Large intestine (tissue), 12 donors: ENCODE data around the gene ABCF3. TPM values are rescaled to one million over a fixed set of nuclear protein-coding genes. Genes with fewer than 3 reads are reported as not detected.

ENCODE experiments used
- DNase-seq, 2 donors: peaks; one replicate each; pipeline versions ENCODE4 v3.0.0 to v3.0.0-alpha.2; 2013
- H3K27ac ChIP-seq: one replicate; pipeline ENCODE4 v1.5.1; 2013; ENCODE audit warnings: low read length
- H3K27me3 ChIP-seq: 2 replicates; pipeline ENCODE4 v1.6.1; 2013; ENCODE audit warnings: low read length; ENCODE audit not compliant: control insufficient read depth, insufficient read depth
- H3K36me3 ChIP-seq: 2 replicates; pipeline ENCODE4 v1.6.1; 2013; ENCODE audit warnings: low read length; ENCODE audit not compliant: control insufficient read depth, insufficient read depth
- H3K4me1 ChIP-seq: one replicate; pipeline ENCODE4 v1.6.1; 2013; ENCODE audit warnings: low read length; ENCODE audit not compliant: control insufficient read depth, insufficient read depth
- H3K4me3 ChIP-seq: one replicate; pipeline ENCODE4 v1.5.1; 2013; ENCODE audit warnings: low read length
- H3K9me3 ChIP-seq: one replicate; pipeline ENCODE4 v1.6.1; 2013; ENCODE audit warnings: mild to moderate bottlenecking, low read depth, low read length, moderate library complexity; ENCODE audit not compliant: control insufficient read depth
- WGBS: methylation state at CpG from one replicate; pipeline ENCODE4 v1.1.5; 2013; ENCODE audit warnings: low lambda C conversion rate; ENCODE audit not compliant: insufficient coverage; 5-methylcytosine and 5-hydroxymethylcytosine counted together
- long read RNA-seq, 11 donors: transcript quantifications; one replicate each; lab custom pipeline, GENCODE V29; 2026
- polyA plus RNA-seq: library from polyadenylated mRNA; unstranded; fragments of 120-200 nt; gene quantifications from one replicate; pipeline ENCODE4 v1.2.1, GENCODE V29; 2013

The ABCF3 gene
- polyA plus RNA-seq = 72.3 TPM
- long read RNA-seq, donor 1, partial matches to known transcripts = 8 of 10 reads
- long read RNA-seq, donor 1, other reads (novel, unspliced or antisense) = 0 of 10 reads
- long read RNA-seq, donor 2, transcript ABCF3-203 (21 exons, 2,624 nt) = major isoform, 8 of 23 reads
- long read RNA-seq, donor 2, partial matches to known transcripts = 12 of 23 reads
- long read RNA-seq, donor 2, other reads (novel, unspliced or antisense) = 0 of 23 reads
- long read RNA-seq, donor 3 = 0 reads
- long read RNA-seq, donor 4, partial matches to known transcripts = 0 of 1 reads
- long read RNA-seq, donor 4, other reads (novel, unspliced or antisense) = 0 of 1 reads
- long read RNA-seq, donor 5, partial matches to known transcripts = 6 of 9 reads
- long read RNA-seq, donor 5, other reads (novel, unspliced or antisense) = 0 of 9 reads
- long read RNA-seq, donor 6, transcript ABCF3-203 (21 exons, 2,624 nt) = major isoform, 12 of 20 reads
- long read RNA-seq, donor 6, partial matches to known transcripts = 5 of 20 reads
- long read RNA-seq, donor 6, other reads (novel, unspliced or antisense) = 0 of 20 reads
- long read RNA-seq, donor 7, partial matches to known transcripts = 7 of 7 reads
- long read RNA-seq, donor 7, other reads (novel, unspliced or antisense) = 0 of 7 reads
- long read RNA-seq, donor 8, transcript ABCF3-203 (21 exons, 2,624 nt) = major isoform, 7 of 41 reads
- long read RNA-seq, donor 8, partial matches to known transcripts = 31 of 41 reads
- long read RNA-seq, donor 8, other reads (novel, unspliced or antisense) = 0 of 41 reads
- long read RNA-seq, donor 9, transcript ABCF3-203 (21 exons, 2,624 nt) = major isoform, 6 of 22 reads
- long read RNA-seq, donor 9, partial matches to known transcripts = 10 of 22 reads
- long read RNA-seq, donor 9, other reads (novel, unspliced or antisense) = 0 of 22 reads
- long read RNA-seq, donor 10, partial matches to known transcripts = 15 of 19 reads
- long read RNA-seq, donor 10, other reads (novel, unspliced or antisense) = 0 of 19 reads
- long read RNA-seq, donor 11, partial matches to known transcripts = 0 of 4 reads
- long read RNA-seq, donor 11, other reads (novel, unspliced or antisense) = 0 of 4 reads

DNA sequence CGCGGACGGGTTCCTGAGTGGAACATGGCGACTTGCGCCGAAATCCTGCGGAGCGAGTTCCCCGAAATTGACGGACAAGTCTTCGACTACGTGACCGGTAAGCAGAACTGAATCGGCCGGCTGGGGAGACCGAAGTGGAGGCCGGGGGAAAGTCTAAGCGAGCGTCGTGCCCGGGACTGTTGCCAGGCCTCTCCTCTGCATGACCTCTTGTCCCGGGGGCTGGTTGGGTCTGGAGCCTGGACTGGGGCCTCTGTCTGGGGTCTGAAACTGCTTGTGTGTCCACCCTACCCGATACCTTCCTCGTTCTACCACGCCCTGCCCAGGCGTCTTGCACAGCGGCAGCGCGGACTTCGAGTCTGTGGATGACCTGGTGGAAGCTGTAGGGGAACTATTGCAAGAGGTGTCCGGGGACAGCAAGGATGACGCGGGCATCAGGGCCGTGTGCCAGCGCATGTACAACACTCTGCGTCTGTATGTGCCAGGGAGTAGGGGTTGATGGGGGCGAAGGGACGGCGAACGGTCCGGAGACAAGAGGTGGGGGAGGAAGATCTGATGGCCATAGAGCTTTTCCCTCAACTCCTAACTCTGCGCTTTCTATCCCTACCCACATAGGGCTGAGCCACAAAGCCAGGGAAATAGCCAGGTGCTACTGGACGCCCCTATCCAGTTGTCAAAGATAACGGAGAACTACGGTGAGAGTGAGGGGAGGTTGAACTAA lies at the start of gene ABCF3:
ABCF3 (plus strand) TSS at position 16 of the 718 bp plus-strand sequence; CDS start at position 25, 9 bp downstream.
- Histone ChIP-seq H3K27me3 (no peaks in the 10 kb centered on the region), H3K4me1 (peaks cover 14% of the 10 kb centered on the region), H3K27ac (peak within 1 kb of the TSS; percentile 91), H3K9me3 (no peaks in the 10 kb centered on the region), H3K36me3 (peaks cover 70% of the 10 kb centered on the region), H3K4me3 (peak within 1 kb of the TSS; percentile 94)
- peak in 1 of 2 donors; percentile 74 for DNase-seq
- no CpG with 5 or more reads among the region's 45 CpGs for WGBS

GRCh38 chr3:184140436-184140835 lies 45.6 kb upstream of the ABCF3 start:
- WGBS = no CpG with 5 or more reads among the region's 10 CpGs
- H3K27ac ChIP-seq = no peak overlapping the region
- no peaks in the 10 kb centered on the region for H3K9me3 ChIP-seq
- no peak for DNase-seq
- peaks cover 21% of the 10 kb centered on the region for H3K4me1 ChIP-seq
- no peaks in the 10 kb centered on the region for H3K27me3 ChIP-seq
- no peak overlapping the region for H3K4me3 ChIP-seq
- H3K36me3 ChIP-seq = peaks cover 60% of the 10 kb centered on the region

DNA sequence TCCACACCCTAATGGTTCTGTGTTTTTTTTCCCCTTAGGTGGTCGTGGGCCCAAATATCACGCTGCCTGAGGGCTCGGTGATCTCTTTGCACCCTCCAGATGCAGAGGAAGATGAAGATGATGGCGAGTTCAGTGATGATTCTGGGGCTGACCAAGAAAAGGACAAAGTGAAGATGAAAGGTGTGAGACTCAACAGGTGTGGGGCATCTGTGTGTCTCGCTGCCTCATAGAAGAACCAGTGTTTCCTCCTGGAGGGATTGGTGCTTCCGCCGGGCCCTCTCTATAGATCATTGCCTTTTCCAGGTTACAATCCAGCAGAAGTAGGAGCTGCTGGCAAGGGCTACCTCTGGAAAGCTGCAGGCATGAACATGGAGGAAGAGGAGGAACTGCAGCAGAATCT lies 43.8 kb upstream of the ABCF3 start:
- peaks cover 60% of the 10 kb centered on the region for H3K36me3 ChIP-seq
- no peak for DNase-seq
- H3K9me3 ChIP-seq = no peaks in the 10 kb centered on the region
- peaks cover 23% of the 10 kb centered on the region for H3K4me1 ChIP-seq
- H3K27ac ChIP-seq = no peak overlapping the region
- no peaks in the 10 kb centered on the region for H3K27me3 ChIP-seq
- 100% methylated on average over 1 of the region's 7 CpGs for WGBS
- no peak overlapping the region for H3K4me3 ChIP-seq

DNA sequence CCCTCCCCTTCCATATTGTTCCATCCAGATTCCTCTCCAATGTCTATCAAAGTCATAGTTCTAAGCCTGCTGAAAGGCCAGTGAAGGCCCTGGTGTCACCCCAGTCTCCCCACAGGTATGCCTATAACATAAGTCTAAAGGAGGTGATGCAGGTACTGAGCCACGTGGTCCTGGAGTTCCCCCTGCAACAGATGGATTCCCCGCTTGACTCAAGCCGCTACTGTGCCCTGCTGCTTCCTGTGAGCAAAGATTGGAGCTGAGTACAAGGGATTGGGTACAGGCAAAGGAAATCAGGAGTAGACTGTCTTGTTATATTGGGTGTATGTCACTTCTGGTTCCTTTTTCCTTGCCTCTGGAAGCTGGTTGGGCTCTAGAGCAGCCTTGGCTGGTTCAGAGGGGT lies 42.7 kb upstream of the ABCF3 start:
- Histone ChIP-seq H3K9me3 (no peaks in the 10 kb centered on the region), H3K4me3 (no peak overlapping the region), H3K36me3 (peaks cover 51% of the 10 kb centered on the region), H3K27ac (no peak overlapping the region), H3K27me3 (no peaks in the 10 kb centered on the region), H3K4me1 (peaks cover 29% of the 10 kb centered on the region)
- WGBS = no CpG with 5 or more reads among the region's 3 CpGs
- DNase-seq = no peak

DNA sequence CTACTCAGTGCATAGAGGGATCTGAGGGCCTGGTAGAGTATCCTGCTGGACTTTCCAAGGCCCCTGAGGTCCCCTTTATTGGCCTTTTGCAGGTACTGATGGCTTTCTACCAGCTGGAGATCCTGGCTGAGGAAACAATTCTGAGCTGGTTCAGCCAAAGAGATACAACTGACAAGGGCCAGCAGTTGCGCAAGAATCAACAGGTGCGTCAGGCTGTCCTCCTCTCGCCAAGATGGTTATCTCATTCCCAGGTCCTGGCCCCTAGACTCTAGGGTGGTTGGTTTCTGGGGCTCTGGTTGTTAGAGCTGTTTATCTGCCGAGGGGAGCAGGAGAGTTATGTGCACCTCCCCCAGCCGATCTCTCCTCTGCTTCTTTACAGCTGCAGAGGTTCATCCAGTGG lies 41.5 kb upstream of the ABCF3 start:
- Histone ChIP-seq H3K4me1 (peaks cover 29% of the 10 kb centered on the region), H3K4me3 (no peak overlapping the region), H3K36me3 (peaks cover 51% of the 10 kb centered on the region), H3K27ac (peak overlapping the region; percentile 90), H3K9me3 (no peaks in the 10 kb centered on the region), H3K27me3 (no peaks in the 10 kb centered on the region)
- no peak for DNase-seq
- WGBS = no CpG with 5 or more reads among the region's 5 CpGs

DNA sequence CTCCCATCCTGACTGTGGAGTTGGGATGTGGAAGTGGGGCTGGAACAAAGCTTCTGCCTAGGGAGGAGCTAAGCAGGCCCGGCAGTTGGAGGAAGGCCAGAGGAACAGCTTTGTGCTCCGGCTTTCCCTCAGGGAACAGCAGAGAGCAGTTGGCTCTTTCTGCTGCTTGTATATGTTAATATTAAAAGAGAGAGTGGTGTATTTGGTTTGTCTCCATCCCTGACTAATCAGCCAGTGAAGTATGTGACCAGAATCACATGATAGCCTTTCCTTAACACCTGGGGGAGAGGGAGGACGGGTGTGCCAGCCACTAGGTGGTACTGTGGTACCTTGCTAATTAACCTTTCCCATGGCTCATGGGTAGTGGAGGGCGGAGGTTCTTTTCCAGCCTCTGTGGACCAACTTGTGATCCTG lies 40.9 kb upstream of the ABCF3 start:
- Histone ChIP-seq H3K36me3 (peaks cover 51% of the 10 kb centered on the region), H3K27ac (peak overlapping the region; percentile 90), H3K4me3 (no peak overlapping the region), H3K27me3 (no peaks in the 10 kb centered on the region), H3K9me3 (no peaks in the 10 kb centered on the region), H3K4me1 (peaks cover 29% of the 10 kb centered on the region)
- DNase-seq = peak; percentile 75 to 84
- WGBS = no CpG with 5 or more reads among the region's 4 CpGs

- H3K9me3 ChIP-seq = no peaks in the 10 kb centered on the region
- H3K4me3 ChIP-seq = no peak overlapping the region
- DNase-seq = peak; percentile 75 to 90
- no CpG with 5 or more reads among the region's 8 CpGs for WGBS
- H3K27me3 ChIP-seq = no peaks in the 10 kb centered on the region
- H3K4me1 ChIP-seq = peaks cover 29% of the 10 kb centered on the region
- peak overlapping the region; percentile 90 for H3K27ac ChIP-seq
- H3K36me3 ChIP-seq = peaks cover 44% of the 10 kb centered on the region
These were observed 40.2 kb upstream of the ABCF3 start for GRCh38 chr3:184145751-184146270.

GRCh38 chr3:184148076-184148475 lies 37.9 kb upstream of the ABCF3 start:
- peaks cover 29% of the 10 kb centered on the region for H3K4me1 ChIP-seq
- no peaks in the 10 kb centered on the region for H3K27me3 ChIP-seq
- no peaks in the 10 kb centered on the region for H3K9me3 ChIP-seq
- no peak overlapping the region for H3K27ac ChIP-seq
- peaks cover 22% of the 10 kb centered on the region for H3K36me3 ChIP-seq
- peak in 1 of 2 donors; percentile 35 for DNase-seq
- H3K4me3 ChIP-seq = no peak overlapping the region
- 24% methylated on average over 2 of the region's 3 CpGs for WGBS

DNA sequence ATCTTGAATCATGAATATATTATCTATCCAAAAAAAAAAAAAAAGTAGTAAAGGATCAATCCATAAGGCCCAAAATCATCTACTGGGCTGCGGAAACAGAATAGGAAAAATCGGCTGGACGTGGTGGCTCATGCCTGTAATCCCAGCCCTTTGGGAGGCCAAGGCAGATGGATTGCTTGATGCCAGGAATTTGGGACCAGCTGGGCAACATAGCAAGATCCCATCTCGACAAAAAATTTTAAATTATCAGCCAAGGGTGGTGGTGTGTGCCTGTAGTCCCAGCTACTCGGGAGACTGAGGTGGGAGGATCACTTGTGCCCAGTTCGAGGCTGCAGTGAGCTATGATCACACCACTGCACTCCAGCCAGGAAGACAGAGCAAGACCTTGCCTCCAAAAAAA lies 36.9 kb upstream of the ABCF3 start:
- Histone ChIP-seq H3K9me3 (no peaks in the 10 kb centered on the region), H3K27ac (no peak overlapping the region), H3K36me3 (peaks cover 11% of the 10 kb centered on the region), H3K4me3 (no peak overlapping the region), H3K27me3 (no peaks in the 10 kb centered on the region), H3K4me1 (peaks cover 27% of the 10 kb centered on the region)
- DNase-seq = no peak
- no CpG with 5 or more reads among the region's 6 CpGs for WGBS
